IPS-20b (cell line): ENCODE results near the gene IL24.

Source experiments
- H3K27ac ChIP-seq: one replicate; pipeline ENCODE4 v1.5.1; 2013; ENCODE audit warnings: low read length
- H3K27me3 ChIP-seq: 2 replicates; pipeline ENCODE4 v1.6.1; 2013; ENCODE audit warnings: mild to moderate bottlenecking, low read length, inconsistent platforms; ENCODE audit not compliant: insufficient read depth
- H3K36me3 ChIP-seq: 2 replicates; pipeline ENCODE4 v1.6.1; 2013; ENCODE audit warnings: low read depth, mild to moderate bottlenecking, inconsistent platforms, low read length, moderate library complexity; ENCODE audit not compliant: insufficient read depth
- H3K4me1 ChIP-seq: 2 replicates; pipeline ENCODE4 v1.6.1; 2013; ENCODE audit warnings: mild to moderate bottlenecking, control low read depth, inconsistent platforms, low read length, moderate library complexity; ENCODE audit not compliant: insufficient read depth
- H3K4me3 ChIP-seq: 2 replicates; pipeline ENCODE4 v1.5.1; 2013; ENCODE audit warnings: mild to moderate bottlenecking, low read length, inconsistent platforms
- H3K9ac ChIP-seq: 2 replicates; pipeline ENCODE4 v1.6.1; 2013; ENCODE audit warnings: low read depth, mild to moderate bottlenecking, inconsistent platforms, low read length, moderate library complexity
- H3K9me3 ChIP-seq: 2 replicates; pipeline ENCODE4 v1.6.1; 2013; ENCODE audit warnings: mild to moderate bottlenecking, low read depth, low read length, inconsistent platforms; ENCODE audit not compliant: insufficient read depth

The IL24 gene

GRCh38 chr1:206896261-206896660 is 982 bp upstream of the IL24 start:
- H3K36me3 ChIP-seq = no peaks in the 10 kb centered on the region
- H3K4me1 ChIP-seq = no peaks in the 10 kb centered on the region; the same call in 1 of the 2 replicates
- H3K9ac ChIP-seq = no peak overlapping the region
- no peak overlapping the region for H3K27ac ChIP-seq
- H3K9me3 ChIP-seq = no peaks in the 10 kb centered on the region
- no peak overlapping the region for H3K4me3 ChIP-seq
- H3K27me3 ChIP-seq = no peaks in the 10 kb centered on the region

- Histone ChIP-seq H3K27me3 (no peaks in the 10 kb centered on the region), H3K4me1 (no peaks in the 10 kb centered on the region; the same call in 1 of the 2 replicates), H3K4me3 (no peak overlapping the region), H3K36me3 (no peaks in the 10 kb centered on the region), H3K9me3 (no peaks in the 10 kb centered on the region), H3K9ac (no peak overlapping the region), H3K27ac (no peak overlapping the region)
Observed at GRCh38 chr1:206898089-206898914, 1.1 kb downstream of the IL24 start.

GRCh38 chr1:206898915-206899431 is 1.7 kb downstream of the IL24 start:
- Histone ChIP-seq H3K9ac (no peak overlapping the region), H3K36me3 (no peaks in the 10 kb centered on the region), H3K27me3 (no peaks in the 10 kb centered on the region), H3K27ac (no peak overlapping the region), H3K9me3 (no peaks in the 10 kb centered on the region), H3K4me1 (no peaks in the 10 kb centered on the region; the same call in 1 of the 2 replicates), H3K4me3 (no peak overlapping the region)

GRCh38 chr1:206899717-206900116 is 2.5 kb downstream of the IL24 start:
- Histone ChIP-seq H3K27ac (no peak overlapping the region), H3K9ac (no peak overlapping the region), H3K4me3 (no peak overlapping the region), H3K36me3 (no peaks in the 10 kb centered on the region), H3K9me3 (no peaks in the 10 kb centered on the region), H3K4me1 (no peaks in the 10 kb centered on the region; the same call in 1 of the 2 replicates), H3K27me3 (no peaks in the 10 kb centered on the region)

GRCh38 chr1:206900149-206900548 is 2.9 kb downstream of the IL24 start:
- Histone ChIP-seq H3K4me3 (no peak overlapping the region), H3K27me3 (no peaks in the 10 kb centered on the region), H3K9ac (no peak overlapping the region), H3K9me3 (no peaks in the 10 kb centered on the region), H3K27ac (no peak overlapping the region), H3K4me1 (no peaks in the 10 kb centered on the region; the same call in 1 of the 2 replicates), H3K36me3 (no peaks in the 10 kb centered on the region)

GRCh38 chr1:206901944-206902343 is 4.7 kb downstream of the IL24 start:
- H3K9ac ChIP-seq = no peak overlapping the region
- H3K27me3 ChIP-seq = no peaks in the 10 kb centered on the region
- no peak overlapping the region for H3K4me3 ChIP-seq
- H3K27ac ChIP-seq = no peak overlapping the region
- no peaks in the 10 kb centered on the region for H3K9me3 ChIP-seq
- H3K36me3 ChIP-seq = no peaks in the 10 kb centered on the region
- H3K4me1 ChIP-seq = no peaks in the 10 kb centered on the region; the same call in 1 of the 2 replicates

- H3K4me3 ChIP-seq = no peak overlapping the region
- H3K36me3 ChIP-seq = no peaks in the 10 kb centered on the region
- no peaks in the 10 kb centered on the region; the same call in 1 of the 2 replicates for H3K4me1 ChIP-seq
- H3K9me3 ChIP-seq = no peaks in the 10 kb centered on the region
- no peak overlapping the region for H3K9ac ChIP-seq
- no peak overlapping the region for H3K27ac ChIP-seq
- peaks cover 7% of the 10 kb centered on the region for H3K27me3 ChIP-seq
Observed at GRCh38 chr1:206902702-206903101, 5.5 kb downstream of the IL24 start.

- H3K4me1 ChIP-seq = peaks cover 1% of the 10 kb centered on the region; the same call in 1 of the 2 replicates
- H3K9me3 ChIP-seq = no peaks in the 10 kb centered on the region
- H3K9ac ChIP-seq = no peak overlapping the region
- H3K27me3 ChIP-seq = peaks cover 17% of the 10 kb centered on the region
- H3K4me3 ChIP-seq = no peak overlapping the region
- no peak overlapping the region for H3K27ac ChIP-seq
- no peaks in the 10 kb centered on the region for H3K36me3 ChIP-seq
Observed at GRCh38 chr1:206903687-206904086, 6.4 kb downstream of the IL24 start.

GRCh38 chr1:206904423-206905142 is 7.3 kb downstream of the IL24 start:
- H3K4me1 ChIP-seq = 0 out of 2 replicates have a peak, but pooled peaks cover 5% of the 10 kb centered on the region
- H3K36me3 ChIP-seq = no peaks in the 10 kb centered on the region
- H3K27me3 ChIP-seq = peaks cover 26% of the 10 kb centered on the region
- H3K27ac ChIP-seq = no peak overlapping the region
- no peaks in the 10 kb centered on the region for H3K9me3 ChIP-seq
- no peak overlapping the region for H3K9ac ChIP-seq
- H3K4me3 ChIP-seq = no peak overlapping the region

GRCh38 chr1:206905295-206906164 is 8.3 kb downstream of the IL24 start:
- no peaks in the 10 kb centered on the region for H3K9me3 ChIP-seq
- 0 out of 2 replicates have a peak, but pooled peaks cover 5% of the 10 kb centered on the region for H3K4me1 ChIP-seq
- H3K36me3 ChIP-seq = no peaks in the 10 kb centered on the region
- no peak overlapping the region for H3K27ac ChIP-seq
- no peak overlapping the region for H3K9ac ChIP-seq
- peaks cover 35% of the 10 kb centered on the region for H3K27me3 ChIP-seq
- H3K4me3 ChIP-seq = no peak overlapping the region
